Glomerular visceral epithelial cell (primary cell): ENCODE measurements around the gene TCP11L1.
A peak's percentile ranks its signal among the peaks of the same experiment; 100 is the strongest.

ENCODE experiments used
- DNase-seq: peaks from one replicate; pipeline ENCODE4 v3.0.0-alpha.2; 2016; ENCODE audit errors: extremely low spot score

Gene TCP11L1

GRCh38 chr11:33039274-33040032 is at the start of gene TCP11L1:
TCP11L1 (plus strand) TSS chr11:33039572; CDS start chr11:33043774, 4,202 bp downstream.
- DNase-seq: peak; percentile 94

- no peak for DNase-seq
Observed at GRCh38 chr11:32990481-32990880, 48.9 kb upstream of the TCP11L1 start.

- DNase-seq: no peak
Observed at GRCh38 chr11:32991427-32991826, 47.9 kb upstream of the TCP11L1 start.

GRCh38 chr11:32991898-32992297 is 47.5 kb upstream of the TCP11L1 start:
- no peak for DNase-seq

- DNase-seq: peak; percentile 33
Observed at GRCh38 chr11:33000181-33000580, 39.2 kb upstream of the TCP11L1 start.

GRCh38 chr11:33001281-33001680 is 38.1 kb upstream of the TCP11L1 start:
- no peak for DNase-seq

GRCh38 chr11:33001751-33002542 is 37.4 kb upstream of the TCP11L1 start:
- DNase-seq: no peak

- no peak for DNase-seq
Observed at GRCh38 chr11:33005175-33005574, 34.2 kb upstream of the TCP11L1 start.

- DNase-seq: no peak
Observed at GRCh38 chr11:33006010-33006409, 33.4 kb upstream of the TCP11L1 start.

- DNase-seq: no peak
Observed at GRCh38 chr11:33013755-33014154, 25.6 kb upstream of the TCP11L1 start.

GRCh38 chr11:33015621-33016551 is 23.5 kb upstream of the TCP11L1 start, which contains the start of gene DEPDC7:
DEPDC7 (plus strand) TSS chr11:33015878; CDS start chr11:33015956, 78 bp downstream.
- peak; percentile 86 for DNase-seq

GRCh38 chr11:33016654-33017053 is 22.7 kb upstream of the TCP11L1 start:
- no peak for DNase-seq

- no peak for DNase-seq
Observed at GRCh38 chr11:33017478-33017877, 21.9 kb upstream of the TCP11L1 start.

GRCh38 chr11:33017965-33018364 is 21.4 kb upstream of the TCP11L1 start:
- no peak for DNase-seq

- DNase-seq: no peak
Observed at GRCh38 chr11:33018840-33019239, 20.5 kb upstream of the TCP11L1 start.

- no peak for DNase-seq
Observed at GRCh38 chr11:33021501-33021900, 17.9 kb upstream of the TCP11L1 start.

- DNase-seq: no peak
Observed at GRCh38 chr11:33021937-33022336, 17.4 kb upstream of the TCP11L1 start.

GRCh38 chr11:33025339-33025722 is 14.0 kb upstream of the TCP11L1 start:
- DNase-seq: no peak

- no peak for DNase-seq
Observed at GRCh38 chr11:33027233-33027632, 12.1 kb upstream of the TCP11L1 start.

- no peak for DNase-seq
Observed at GRCh38 chr11:33027846-33028536, 11.4 kb upstream of the TCP11L1 start.

- DNase-seq: no peak
Observed at GRCh38 chr11:33028537-33028914, 10.8 kb upstream of the TCP11L1 start.
